Mesenchymal stem cell (in vitro differentiated cells and primary cell): ENCODE measurements around the gene ATP10D.
"Not testable (repeated sequence)": the region's sequence is repeated elsewhere in the genome, so short reads cannot be mapped to it uniquely, and the experiment has no call there.

Experiments
- DNase-seq: peaks from one replicate; pipeline ENCODE4 v3.0.0-alpha.2; 2013
- H2AFZ ChIP-seq: one replicate; pipeline ENCODE4 v1.6.1; 2013; ENCODE audit warnings: low read depth, mild to moderate bottlenecking, control low read depth, inconsistent platforms, low read length, moderate library complexity
- H2AK5ac ChIP-seq: 2 replicates; pipeline ENCODE4 v1.6.1; 2013; ENCODE audit warnings: low read length, moderate library complexity, mild to moderate bottlenecking, inconsistent platforms; ENCODE audit not compliant: severe bottlenecking
- H2BK120ac ChIP-seq: one replicate; pipeline ENCODE4 v1.6.1; 2013; ENCODE audit warnings: low read depth, mild to moderate bottlenecking, inconsistent platforms, low read length, moderate library complexity
- H2BK12ac ChIP-seq, 2 experiments: one replicate each; pipeline ENCODE4 v1.6.1; 2013; ENCODE audit warnings: inconsistent platforms in 2 of 2, low read length in 2 of 2, mild to moderate bottlenecking in 2 of 2, moderate library complexity in 2 of 2, control low read depth in 1 of 2
- H2BK15ac ChIP-seq: one replicate; pipeline ENCODE4 v1.6.1; 2013; ENCODE audit warnings: mild to moderate bottlenecking, low read depth, inconsistent platforms; ENCODE audit not compliant: poor library complexity, severe bottlenecking
- H2BK5ac ChIP-seq: 2 replicates; pipeline ENCODE4 v1.6.1; 2013; ENCODE audit warnings: low read depth, mild to moderate bottlenecking, low read length, control low read depth, inconsistent platforms; ENCODE audit not compliant: poor library complexity, severe bottlenecking
- H3K14ac ChIP-seq, 2 experiments: one replicate each; pipeline ENCODE4 v1.6.1; 2013; ENCODE audit warnings: inconsistent platforms in 2 of 2, low read length in 2 of 2, control low read depth in 1 of 2, mild to moderate bottlenecking in 1 of 2, moderate library complexity in 1 of 2
- H3K18ac ChIP-seq, 2 experiments: one replicate each; pipeline ENCODE4 v1.6.1; 2013; ENCODE audit warnings: inconsistent platforms in 2 of 2, low read length in 2 of 2, control low read depth in 1 of 2, low read depth in 1 of 2, mild to moderate bottlenecking in 1 of 2
- H3K23ac ChIP-seq, 2 experiments: one replicate each; pipeline ENCODE4 v1.6.1; 2013; ENCODE audit warnings: inconsistent platforms in 2 of 2, low read length in 2 of 2, mild to moderate bottlenecking in 2 of 2, moderate library complexity in 2 of 2, control low read depth in 1 of 2
- H3K27ac ChIP-seq: 2 replicates; pipeline ENCODE4 v1.5.1; 2013; ENCODE audit warnings: mild to moderate bottlenecking, moderate library complexity, low read length, control low read depth, inconsistent platforms; ENCODE audit not compliant: poor library complexity, severe bottlenecking
- H3K27me3 ChIP-seq, 2 experiments: 2 replicates each; pipeline versions ENCODE4 v1.6.1 to v1.7.0; 2013; ENCODE audit warnings: low read length in 2 of 2, mild to moderate bottlenecking in 2 of 2, moderate library complexity in 2 of 2, control low read depth in 1 of 2, inconsistent platforms in 1 of 2; ENCODE audit not compliant: control insufficient read depth in 1 of 2, insufficient read depth in 1 of 2
- H3K36me3 ChIP-seq, 2 experiments: 2 replicates each; pipeline versions ENCODE4 v1.6.1 to v1.7.0; 2013; ENCODE audit warnings: low read length in 2 of 2, control low read depth in 1 of 2, inconsistent platforms in 1 of 2, low read depth in 1 of 2, mild to moderate bottlenecking in 1 of 2; ENCODE audit not compliant: insufficient read depth in 2 of 2, control insufficient read depth in 1 of 2
- H3K4ac ChIP-seq, 2 experiments: one replicate each; pipeline ENCODE4 v1.6.1; 2013; ENCODE audit warnings: inconsistent platforms in 2 of 2, low read length in 2 of 2, mild to moderate bottlenecking in 2 of 2, moderate library complexity in 2 of 2, control low read depth in 1 of 2, low read depth in 1 of 2
- H3K4me1 ChIP-seq: 2 replicates; pipeline ENCODE4 v1.6.1; 2013; ENCODE audit warnings: low read depth, low read length, control low read depth; ENCODE audit not compliant: control insufficient read depth, insufficient read depth
- H3K4me2 ChIP-seq: 2 replicates; pipeline ENCODE4 v1.6.1; 2013; ENCODE audit warnings: low read length, mild to moderate bottlenecking, inconsistent platforms; ENCODE audit not compliant: poor library complexity, severe bottlenecking
- H3K4me3 ChIP-seq, 2 experiments: 2 replicates each; pipeline versions ENCODE4 v1.5.1 to v1.7.0; 2013; ENCODE audit warnings: low read length in 2 of 2, mild to moderate bottlenecking in 2 of 2, control low read depth in 1 of 2, low read depth in 1 of 2; ENCODE audit not compliant: insufficient read depth in 1 of 2
- H3K79me1 ChIP-seq: replicated peaks from 2 replicates; pipeline ENCODE4 v1.6.1; 2013; ENCODE audit warnings: mild to moderate bottlenecking, control low read depth, low read length, inconsistent platforms; ENCODE audit not compliant: poor library complexity, severe bottlenecking
- H3K9ac ChIP-seq: 2 replicates; pipeline ENCODE4 v1.7.0; 2013; ENCODE audit warnings: mild to moderate bottlenecking, low read length, moderate library complexity
- H3K9me3 ChIP-seq: 2 replicates; pipeline ENCODE4 v1.7.0; 2013; ENCODE audit warnings: mild to moderate bottlenecking, low read length; ENCODE audit not compliant: control insufficient read depth
- H4K8ac ChIP-seq: one replicate; pipeline ENCODE4 v1.6.1; 2013; ENCODE audit warnings: inconsistent platforms, mild to moderate bottlenecking, low read length, moderate library complexity
- H4K91ac ChIP-seq: one replicate; pipeline ENCODE4 v1.6.1; 2013; ENCODE audit warnings: mild to moderate bottlenecking, low read length, inconsistent platforms
- WGBS: methylation state at CpG from one replicate; pipeline ENCODE4 v1.1.7; 2013; ENCODE audit warnings: mixed read lengths; 5-methylcytosine and 5-hydroxymethylcytosine counted together

The ATP10D gene

DNA sequence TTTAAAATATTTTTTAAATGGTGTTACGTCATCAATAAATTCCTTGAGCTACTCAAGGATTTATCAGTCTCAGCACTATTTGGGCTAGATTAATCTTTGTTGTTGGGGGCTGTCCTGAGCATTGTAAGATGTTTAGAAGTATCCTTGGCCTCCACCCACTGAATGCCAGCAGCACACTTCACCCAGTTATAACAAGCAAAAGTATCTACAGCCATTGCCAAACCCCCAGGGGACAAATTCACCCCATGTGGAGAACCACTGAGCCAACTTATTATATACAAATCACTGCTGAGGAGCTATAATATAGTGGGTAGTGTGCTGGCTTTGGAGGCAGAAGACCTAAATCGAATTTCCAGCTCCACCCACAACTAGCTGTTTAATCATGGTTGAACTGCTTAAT is 58.3 kb downstream of the ATP10D start:
- no peak overlapping the region for H2AFZ ChIP-seq
- no peak overlapping the region for H2AK5ac ChIP-seq
- no peak overlapping the region for H4K91ac ChIP-seq
- peaks cover 11 to 25% of the 10 kb centered on the region in 2 experiments for H3K36me3 ChIP-seq
- H3K4ac ChIP-seq: no peak overlapping the region
- H3K4me3 ChIP-seq: no peak overlapping the region
- H2BK5ac ChIP-seq: no peak overlapping the region
- no peaks in the 10 kb centered on the region for H3K9me3 ChIP-seq
- DNase-seq: no peak
- H3K23ac ChIP-seq: no peak overlapping the region
- no peak overlapping the region for H3K18ac ChIP-seq
- H2BK120ac ChIP-seq: no peak overlapping the region
- no peak overlapping the region for H2BK12ac ChIP-seq
- H3K14ac ChIP-seq: no peak overlapping the region
- H3K4me2 ChIP-seq: no peak overlapping the region
- no peaks in the 10 kb centered on the region for H3K27me3 ChIP-seq
- H3K4me1 ChIP-seq: peaks cover 3% of the 10 kb centered on the region
- H3K27ac ChIP-seq: no peak overlapping the region
- no peak overlapping the region for H2BK15ac ChIP-seq
- peaks cover 3% of the 10 kb centered on the region for H3K79me1 ChIP-seq
- WGBS: no CpG with 5 or more reads among the region's 2 CpGs
- H4K8ac ChIP-seq: no peak overlapping the region
- H3K9ac ChIP-seq: no peak overlapping the region

DNA sequence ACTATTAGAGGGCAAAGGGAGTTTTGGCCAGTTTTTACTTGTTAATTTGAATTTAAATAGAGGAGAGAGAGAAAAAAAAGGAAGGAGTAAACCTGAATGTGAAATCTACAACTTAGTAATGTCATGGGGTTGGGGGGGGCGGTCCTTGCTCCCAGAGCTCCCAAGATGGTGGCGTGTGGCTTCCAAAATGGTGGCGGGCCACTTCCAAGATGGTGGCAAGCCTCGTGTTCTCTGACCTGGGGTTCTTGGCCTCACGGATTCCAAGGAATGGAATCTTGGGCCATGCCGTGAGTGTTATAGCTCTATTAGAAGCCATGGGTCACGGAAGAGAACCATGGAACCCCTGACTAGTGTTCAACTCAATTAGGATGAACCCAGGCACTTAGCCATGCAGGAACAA is 65.3 kb downstream of the ATP10D start:
- not testable (repeated sequence) for H4K8ac ChIP-seq, H2AK5ac ChIP-seq, H3K4me1 ChIP-seq, H3K79me1 ChIP-seq, DNase-seq, H3K4me2 ChIP-seq, H2BK5ac ChIP-seq, H3K27me3 ChIP-seq, H3K4ac ChIP-seq, H3K4me3 ChIP-seq, H2BK15ac ChIP-seq, H2BK12ac ChIP-seq, H2BK120ac ChIP-seq, H3K14ac ChIP-seq, H3K9ac ChIP-seq, H3K9me3 ChIP-seq, H3K27ac ChIP-seq, H2AFZ ChIP-seq, H3K23ac ChIP-seq, H3K18ac ChIP-seq
- peaks cover 14 to 57% of the 10 kb centered on the region in 2 experiments for H3K36me3 ChIP-seq
- WGBS: 97% methylated on average over 7 of the region's 7 CpGs
- H4K91ac ChIP-seq: peak overlapping the region; percentile 11

DNA sequence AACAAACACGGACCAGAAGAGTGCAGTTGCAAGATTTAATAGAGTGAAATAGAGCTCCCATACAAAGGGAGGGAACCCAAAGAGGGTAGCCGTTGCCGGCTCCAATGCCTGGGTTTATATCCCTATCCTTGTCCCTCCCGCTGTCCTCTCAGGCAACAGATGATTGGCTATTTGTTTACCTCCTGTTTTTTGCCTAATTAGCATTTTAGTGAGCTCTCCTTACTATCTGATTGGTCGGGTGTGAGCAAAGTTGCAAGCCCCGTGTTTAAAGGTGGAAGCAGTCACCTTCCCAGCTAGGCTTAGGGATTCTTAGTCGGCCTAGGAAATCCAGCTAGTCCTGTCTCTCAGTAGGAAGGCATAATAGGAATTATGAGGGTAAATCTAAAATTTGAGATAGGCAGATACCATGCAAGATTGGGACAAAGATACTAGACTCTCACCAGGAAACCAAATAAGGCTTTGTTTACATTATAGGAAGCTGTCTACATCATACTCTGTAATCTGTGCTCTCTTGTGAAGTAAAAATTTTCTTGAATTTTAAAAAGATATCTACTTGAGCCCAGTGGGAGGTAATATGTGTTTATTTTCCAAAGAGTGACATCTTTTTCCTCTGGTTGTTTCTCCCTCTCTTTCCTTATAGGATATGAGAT is 65.9 kb downstream of the ATP10D start:
- H3K14ac ChIP-seq: no peak overlapping the region
- H2AK5ac ChIP-seq: no peak overlapping the region
- no peaks in the 10 kb centered on the region for H3K27me3 ChIP-seq
- no peak for DNase-seq
- no peaks in the 10 kb centered on the region for H3K4me1 ChIP-seq
- H3K18ac ChIP-seq: no peak overlapping the region
- H2BK5ac ChIP-seq: no peak overlapping the region
- over 99% methylated on average over 6 of the region's 7 CpGs for WGBS
- H2BK120ac ChIP-seq: no peak overlapping the region
- no peak overlapping the region for H3K4me3 ChIP-seq
- H3K4ac ChIP-seq: no peak overlapping the region
- no peak overlapping the region for H3K27ac ChIP-seq
- peaks cover 14 to 54% of the 10 kb centered on the region in 2 experiments for H3K36me3 ChIP-seq
- H3K9me3 ChIP-seq: no peaks in the 10 kb centered on the region
- no peak overlapping the region for H3K9ac ChIP-seq
- H2AFZ ChIP-seq: no peak overlapping the region
- peaks cover 2% of the 10 kb centered on the region for H3K79me1 ChIP-seq
- H3K23ac ChIP-seq: no peak overlapping the region
- no peak overlapping the region for H4K91ac ChIP-seq
- no peak overlapping the region for H2BK15ac ChIP-seq
- H4K8ac ChIP-seq: no peak overlapping the region
- H2BK12ac ChIP-seq: no peak overlapping the region
- no peak overlapping the region for H3K4me2 ChIP-seq

DNA sequence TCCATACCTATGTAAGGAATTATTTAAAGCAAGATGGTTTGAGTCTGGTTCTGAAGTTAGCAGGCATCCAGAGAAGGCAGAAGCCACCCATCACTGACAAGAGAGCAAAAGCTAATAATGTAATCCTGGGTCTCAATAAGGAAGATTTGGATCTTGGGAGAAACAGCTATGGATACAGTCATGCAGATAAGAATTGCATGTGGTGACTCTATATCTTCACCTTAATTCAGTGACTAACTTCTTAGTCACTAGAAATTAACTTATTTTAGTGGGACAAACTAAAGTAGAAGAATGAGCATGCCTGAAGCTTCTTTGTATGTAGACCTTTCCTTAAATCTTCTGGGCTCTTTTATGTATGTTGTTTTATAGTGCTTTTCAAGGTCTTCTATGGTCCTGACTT is 66.6 kb downstream of the ATP10D start:
- Histone ChIP-seq H3K18ac (no peak overlapping the region), H3K36me3 (peaks cover 11 to 47% of the 10 kb centered on the region in 2 experiments), H2BK12ac (no peak overlapping the region), H3K4me1 (no peaks in the 10 kb centered on the region), H3K4ac (no peak overlapping the region), H3K23ac (no peak overlapping the region), H3K9ac (no peak overlapping the region), H4K8ac (no peak overlapping the region), H2BK15ac (no peak overlapping the region), H2BK5ac (no peak overlapping the region), H3K27me3 (no peaks in the 10 kb centered on the region), H3K9me3 (no peaks in the 10 kb centered on the region), H3K79me1 (peaks cover under 1% of the 10 kb centered on the region), H3K14ac (no peak overlapping the region), H2AFZ (no peak overlapping the region), H4K91ac (no peak overlapping the region), H3K27ac (no peak overlapping the region), H2BK120ac (no peak overlapping the region), H3K4me2 (no peak overlapping the region), H3K4me3 (no peak overlapping the region), H2AK5ac (no peak overlapping the region)
- DNase-seq: peak; percentile 10
